Stimulated activated CD4-positive, alpha-beta T cell treated with anti-CD3 and anti-CD28 coated beads, Interleukin-4, amount 100 ng/mL, for 48 hours (primary cell): ENCODE data around the gene TRIM45.

ENCODE experiments used
- DNase-seq, 2 donors: peaks; one replicate each; pipeline ENCODE4 v3.0.0-alpha.2; 2020; ENCODE audit warnings: low read depth in 2 of 2

The TRIM45 gene

GRCh38 chr1:117098287-117098890 lies 23.2 kb downstream of the TRIM45 start:
- no peak for DNase-seq

GRCh38 chr1:117097443-117097842 lies 24.1 kb downstream of the TRIM45 start:
- DNase-seq = no peak

GRCh38 chr1:117096951-117097408 lies 24.6 kb downstream of the TRIM45 start:
- no peak for DNase-seq

DNA sequence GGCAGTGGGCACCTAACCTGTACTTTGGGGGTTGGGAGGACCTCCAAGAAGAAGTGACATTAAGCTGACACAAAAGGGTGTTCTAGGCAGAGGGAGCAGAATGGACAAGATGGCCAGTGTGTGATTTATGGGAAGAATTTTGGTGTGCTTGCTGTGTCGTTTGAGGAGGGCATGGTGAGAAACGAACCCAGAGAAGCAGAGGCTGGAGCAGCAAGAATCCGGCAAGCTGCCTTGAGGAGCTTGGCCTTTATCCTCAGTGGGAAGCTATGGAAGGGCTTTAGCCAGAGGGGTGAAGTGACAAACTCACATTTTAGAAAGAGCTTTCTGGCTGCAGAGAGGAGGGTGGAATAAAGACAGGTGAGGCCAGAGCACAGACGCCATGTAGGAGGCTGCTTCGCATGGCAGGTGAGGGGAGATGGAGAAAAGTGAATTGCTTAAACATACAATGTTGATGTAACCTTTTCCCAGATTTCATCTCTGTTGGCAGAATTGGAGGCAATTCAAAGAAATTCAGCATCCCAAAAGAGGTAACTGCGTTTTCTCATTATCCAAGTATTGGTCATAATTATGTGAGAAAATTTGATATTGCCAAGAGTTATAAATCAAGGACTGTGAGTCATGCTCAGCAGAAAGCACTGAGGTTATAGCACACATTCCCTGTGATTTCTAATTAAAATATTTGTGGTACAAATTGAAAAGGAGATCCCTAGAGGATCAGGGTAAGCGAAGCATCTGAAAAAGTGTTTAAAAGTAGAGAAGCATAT lies 26.5 kb downstream of the TRIM45 start:
- no peak for DNase-seq

GRCh38 chr1:117093870-117094621 lies 27.5 kb downstream of the TRIM45 start:
- DNase-seq = no peak

DNA sequence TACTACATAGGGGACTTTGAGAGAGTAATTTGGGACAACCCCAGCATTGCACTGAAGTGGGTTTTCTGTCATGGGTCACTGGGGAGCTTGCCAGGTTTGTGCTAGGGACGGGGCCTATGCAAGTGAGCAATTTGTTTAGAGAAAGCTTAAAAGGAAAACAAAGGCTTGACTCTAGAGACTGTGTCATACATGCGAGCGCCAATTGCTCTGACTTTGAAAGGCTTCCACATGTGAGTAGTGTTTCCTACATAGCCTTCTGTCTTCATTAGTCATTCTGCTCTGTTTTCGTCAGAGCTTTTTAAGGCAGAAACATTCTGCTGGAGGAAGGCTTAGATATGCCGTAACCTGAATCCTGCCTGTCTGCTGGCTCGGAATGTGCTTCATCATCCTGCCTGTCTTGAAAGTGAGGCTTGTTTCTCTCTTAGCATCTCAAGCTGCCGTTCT lies 28.4 kb downstream of the TRIM45 start:
- no peak for DNase-seq

DNA sequence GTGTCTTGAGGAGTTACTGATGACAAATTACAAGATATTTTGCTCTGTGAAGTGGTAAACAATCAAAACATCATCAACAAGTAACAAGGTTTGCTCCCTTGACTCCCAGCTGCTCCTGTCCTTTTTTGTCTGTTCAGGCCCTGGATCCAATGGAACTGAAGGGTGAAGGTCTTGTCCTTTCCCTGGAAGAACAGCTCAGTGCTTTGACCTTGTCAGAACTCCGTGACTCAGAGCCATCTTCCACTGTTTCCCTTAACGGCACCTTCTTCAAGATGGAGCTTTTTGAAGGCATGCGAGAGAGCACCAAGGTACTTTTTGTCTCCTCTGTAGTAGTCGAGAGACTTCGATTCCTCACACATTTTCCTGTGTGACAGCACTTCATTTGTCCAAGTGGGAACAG lies 29.0 kb downstream of the TRIM45 start:
- no peak for DNase-seq

- DNase-seq = no peak
Observed at GRCh38 chr1:117089996-117090395, 31.6 kb downstream of the TRIM45 start.

DNA sequence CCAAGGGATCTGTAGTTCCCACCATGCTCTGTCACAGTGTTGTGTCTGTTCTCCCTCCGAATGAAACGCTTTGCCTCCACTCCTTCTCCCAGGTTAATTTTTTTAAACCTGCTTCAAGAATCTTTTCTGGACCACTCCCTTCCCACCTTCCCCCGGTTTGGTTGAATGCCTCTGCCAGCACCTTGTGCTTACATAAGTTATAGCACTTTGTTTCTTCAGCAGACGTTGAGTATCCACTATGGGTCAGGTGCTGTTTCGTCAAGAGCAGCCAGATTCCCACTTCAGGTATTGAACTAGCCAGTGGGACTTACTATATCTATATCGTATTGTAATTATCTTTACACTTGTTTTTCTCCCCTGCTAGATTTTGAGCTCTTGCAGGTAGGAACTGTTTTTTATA lies 33.9 kb downstream of the TRIM45 start:
- DNase-seq = no peak

GRCh38 chr1:117084231-117084630 lies 37.3 kb downstream of the TRIM45 start:
- DNase-seq = no peak

DNA sequence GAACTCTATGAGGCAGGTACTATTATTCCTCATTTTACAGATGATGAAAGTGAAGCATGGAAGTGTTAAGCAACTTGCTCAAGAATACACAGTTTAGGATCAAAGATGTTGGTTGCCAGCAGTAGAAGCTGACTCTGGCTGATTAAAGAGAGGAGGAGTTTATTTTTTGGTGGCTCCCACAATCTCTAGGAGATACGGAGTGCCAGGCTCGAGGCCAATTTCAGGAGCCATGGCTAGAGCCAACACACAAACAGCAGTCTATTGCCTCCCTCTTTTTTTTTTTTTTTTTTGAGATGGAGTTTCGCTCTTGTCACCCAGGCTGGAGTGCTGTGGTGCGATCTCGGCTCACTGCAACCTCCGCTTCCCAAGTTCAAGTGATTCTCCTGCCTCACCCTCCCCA lies 41.8 kb downstream of the TRIM45 start:
- DNase-seq = no peak

GRCh38 chr1:117077267-117077666 lies 44.3 kb downstream of the TRIM45 start:
- DNase-seq = peak in 1 of 2 donors; percentile 55

GRCh38 chr1:117076648-117077047 lies 44.9 kb downstream of the TRIM45 start:
- no peak for DNase-seq

- no peak for DNase-seq
Observed at GRCh38 chr1:117070124-117070523, 51.4 kb downstream of the TRIM45 start.

GRCh38 chr1:117069220-117069844 lies 52.2 kb downstream of the TRIM45 start:
- no peak for DNase-seq

- no peak for DNase-seq
Observed at GRCh38 chr1:117068580-117068979, 53.0 kb downstream of the TRIM45 start.

DNA sequence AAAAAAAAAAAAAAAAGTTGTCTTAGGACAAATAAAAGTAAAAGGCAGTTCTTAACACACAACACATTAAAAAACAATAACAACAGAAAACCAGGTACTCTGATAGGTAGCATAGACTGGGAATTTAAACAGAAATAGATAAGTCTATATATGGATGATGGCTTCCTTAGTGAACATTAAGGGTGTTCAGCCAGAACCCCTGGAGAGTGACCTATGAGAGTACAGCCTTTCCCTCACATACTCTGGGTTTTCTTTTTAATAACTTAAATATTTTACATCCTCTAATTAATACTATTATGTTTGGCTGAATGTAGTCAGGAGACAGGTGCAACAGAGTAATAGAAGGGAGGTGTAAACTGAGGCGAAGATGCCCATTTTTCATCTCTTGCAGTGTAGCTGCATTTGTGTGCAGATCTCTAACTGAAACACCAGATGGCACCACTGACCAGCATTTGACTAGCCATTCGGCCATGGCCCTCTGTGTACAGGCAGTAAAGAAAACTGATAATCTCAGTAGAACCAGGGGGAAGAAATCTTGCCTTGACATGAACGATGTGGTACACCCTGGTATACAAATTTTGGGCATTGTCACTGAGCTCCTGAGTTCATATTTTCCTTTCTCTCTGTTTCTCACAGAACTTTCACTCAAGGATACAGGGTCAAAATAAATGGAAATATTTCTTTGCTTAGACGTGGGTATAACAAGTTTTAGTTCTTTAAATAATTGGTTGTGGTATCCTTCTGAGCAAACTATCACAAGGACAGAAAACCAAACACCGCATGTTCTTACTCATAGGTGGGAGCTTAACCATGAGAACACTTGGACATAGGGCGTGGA lies 53.8 kb downstream of the TRIM45 start:
- no peak for DNase-seq

DNA sequence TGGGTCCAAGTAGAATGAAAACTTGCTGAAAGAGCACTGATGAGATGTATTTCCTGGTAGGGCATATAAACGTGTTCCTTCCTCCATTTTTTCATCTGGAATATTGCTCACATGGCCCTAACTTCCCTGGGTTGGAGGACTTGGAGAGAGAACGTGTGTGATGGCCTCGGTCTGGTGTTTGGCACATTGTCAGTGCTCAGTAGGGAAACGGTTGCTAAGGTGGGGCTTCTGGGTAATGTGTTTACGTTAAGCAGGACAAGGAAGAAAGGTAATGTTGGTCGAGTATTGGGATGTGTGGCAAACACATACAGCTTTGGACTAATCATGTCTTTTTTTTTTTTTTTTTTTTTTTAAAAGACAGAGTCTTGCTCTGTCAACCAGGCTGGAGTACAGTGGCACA lies 55.2 kb downstream of the TRIM45 start:
- DNase-seq = no peak

GRCh38 chr1:117061986-117062415 lies 59.5 kb downstream of the TRIM45 start:
- DNase-seq = no peak
